GM12875 (cell line): ENCODE results near the gene BCAS1.

Experiments used
- H3K4me3 ChIP-seq: one replicate; pipeline ENCODE4 v1.5.1; 2011; ENCODE audit warnings: low read depth, low read length, control low read depth
- CTCF ChIP-seq: IDR thresholded peaks from 2 replicates; pipeline ENCODE4 v1.5.1; 2011; ENCODE audit warnings: low read depth, mild to moderate bottlenecking, control low read depth, inconsistent platforms, low read length, moderate library complexity, borderline replicate concordance; ENCODE audit not compliant: insufficient read depth

The BCAS1 gene

GRCh38 chr20:53960579-53961272 lies 109.7 kb downstream of the BCAS1 start:
- TF ChIP-seq CTCF: no peak
- no peak overlapping the region for H3K4me3 ChIP-seq

GRCh38 chr20:53959911-53960578 lies 110.3 kb downstream of the BCAS1 start:
- no peak overlapping the region for H3K4me3 ChIP-seq
- no peak for TF ChIP-seq CTCF

GRCh38 chr20:53958260-53958659 lies 112.1 kb downstream of the BCAS1 start:
- H3K4me3 ChIP-seq: no peak overlapping the region
- no peak for TF ChIP-seq CTCF

- TF ChIP-seq CTCF: no peak
- H3K4me3 ChIP-seq: no peak overlapping the region
These were observed 112.8 kb downstream of the BCAS1 start for GRCh38 chr20:53957451-53958172.

- H3K4me3 ChIP-seq: no peak overlapping the region
- no peak for TF ChIP-seq CTCF
These were observed 114.2 kb downstream of the BCAS1 start for GRCh38 chr20:53956013-53956715.

- no peak overlapping the region for H3K4me3 ChIP-seq
- no peak for TF ChIP-seq CTCF
These were observed 115.4 kb downstream of the BCAS1 start for GRCh38 chr20:53954723-53955658.
